22Rv1 (cell line): ENCODE results near the gene DNASE1L3.

Experiments
- ZFX ChIP-seq: fragments of 450-650 bp; IDR thresholded peaks from 2 replicates; pipeline ENCODE4 v1.6.1; 2017; ENCODE audit warnings: antibody characterized with exemption, borderline replicate concordance
- TF ChIP-seq, protein P1 (sequence below): fragments of 450-650 bp; IDR thresholded peaks from 2 replicates; pipeline ENCODE4 v1.5.1; 2017; ENCODE audit warnings: mild to moderate bottlenecking

DNA sequence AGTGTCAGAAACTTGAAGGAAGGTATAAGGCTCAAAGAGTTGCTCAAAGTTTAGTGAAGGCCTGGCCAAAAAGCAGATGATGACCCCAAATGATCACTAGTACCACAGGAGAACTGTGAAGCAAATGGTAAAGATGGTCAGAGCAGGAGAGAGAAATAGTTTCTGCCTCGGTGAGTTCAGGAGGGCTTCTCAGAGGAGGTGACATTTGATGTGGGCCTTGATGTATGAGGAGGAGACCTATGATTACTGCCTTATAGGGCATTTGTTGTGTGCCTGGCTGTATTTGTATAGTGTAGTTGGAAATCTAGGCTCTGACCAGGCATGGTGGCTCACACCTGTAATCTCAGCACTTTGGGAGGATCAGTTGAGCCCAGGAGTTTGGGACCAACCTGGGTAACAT, 50.4 kb downstream of the DNASE1L3 start:
- TF ChIP-seq, protein P1, sequence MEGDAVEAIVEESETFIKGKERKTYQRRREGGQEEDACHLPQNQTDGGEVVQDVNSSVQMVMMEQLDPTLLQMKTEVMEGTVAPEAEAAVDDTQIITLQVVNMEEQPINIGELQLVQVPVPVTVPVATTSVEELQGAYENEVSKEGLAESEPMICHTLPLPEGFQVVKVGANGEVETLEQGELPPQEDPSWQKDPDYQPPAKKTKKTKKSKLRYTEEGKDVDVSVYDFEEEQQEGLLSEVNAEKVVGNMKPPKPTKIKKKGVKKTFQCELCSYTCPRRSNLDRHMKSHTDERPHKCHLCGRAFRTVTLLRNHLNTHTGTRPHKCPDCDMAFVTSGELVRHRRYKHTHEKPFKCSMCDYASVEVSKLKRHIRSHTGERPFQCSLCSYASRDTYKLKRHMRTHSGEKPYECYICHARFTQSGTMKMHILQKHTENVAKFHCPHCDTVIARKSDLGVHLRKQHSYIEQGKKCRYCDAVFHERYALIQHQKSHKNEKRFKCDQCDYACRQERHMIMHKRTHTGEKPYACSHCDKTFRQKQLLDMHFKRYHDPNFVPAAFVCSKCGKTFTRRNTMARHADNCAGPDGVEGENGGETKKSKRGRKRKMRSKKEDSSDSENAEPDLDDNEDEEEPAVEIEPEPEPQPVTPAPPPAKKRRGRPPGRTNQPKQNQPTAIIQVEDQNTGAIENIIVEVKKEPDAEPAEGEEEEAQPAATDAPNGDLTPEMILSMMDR = no peak
- no peak for TF ChIP-seq ZFX
